ENCODE data around the gene STK39. TPM values are rescaled to one million over a fixed set of nuclear protein-coding genes. Genes with fewer than 3 reads are reported as not detected.

Gene STK39
- polyA plus RNA-seq, 2 of the 4 experiments (the other 2 are of a cell fraction), result 14.2 to 27.2 TPM

DNA sequence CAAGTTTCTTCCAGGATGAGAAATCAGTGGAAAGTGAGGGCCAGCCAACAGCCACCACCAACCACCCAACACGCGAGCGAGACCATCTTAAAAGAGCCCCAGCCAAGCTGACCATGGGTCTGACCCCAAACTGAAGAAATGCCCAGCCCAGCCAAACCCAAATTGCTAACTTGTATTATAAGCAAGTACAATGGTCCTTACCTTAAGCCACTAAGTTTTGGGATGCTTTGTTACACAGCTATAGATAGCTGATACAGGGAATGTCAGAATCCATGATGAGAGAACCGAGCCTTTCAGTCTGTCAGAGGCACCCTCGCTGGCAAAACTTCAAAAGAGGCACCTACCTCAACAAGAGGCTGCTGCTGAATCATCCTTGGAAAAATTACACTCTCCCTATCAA, 17.0 kb downstream of the STK39 start (continued):
- TF ChIP-seq PHF8 (IDR thresholded peaks at IDR 0.05; ENCODE audit: borderline replicate concordance, low read depth), result no peak

DNA sequence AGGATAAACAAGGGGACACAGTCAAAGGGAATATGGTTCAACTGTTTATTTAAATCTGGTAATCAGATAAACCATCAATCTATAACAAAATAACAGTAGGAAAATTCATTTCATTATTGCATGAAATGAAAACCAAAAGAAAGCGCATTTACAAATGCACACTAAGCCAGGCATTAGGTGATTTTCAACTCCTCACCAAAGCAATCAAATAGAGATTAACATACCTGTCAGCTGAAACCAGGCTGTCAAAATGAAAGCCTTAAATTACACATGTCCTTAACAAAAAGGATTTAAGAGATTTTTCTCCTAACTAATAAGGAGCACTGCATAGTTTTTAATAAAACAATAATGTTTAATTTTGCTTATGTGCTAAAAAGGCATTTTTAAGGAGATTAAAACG, 23.0 kb downstream of the STK39 start:
- no peak for DNase-seq (ENCODE audit: low read depth in 1 of 2, low spot score in 1 of 2)
- TF ChIP-seq MAFK (IDR thresholded peaks at IDR 0.05; ENCODE audit: partially characterized antibody) (no peak), ZSCAN20 (CRISPR knock-in tag; IDR thresholded peaks at IDR 0.05) (no peak), FOXS1 (CRISPR knock-in tag; IDR thresholded peaks at IDR 0.05) (no peak), SREBF2 (IDR thresholded peaks at IDR 0.05) (no peak), CEBPB (IDR thresholded peaks at IDR 0.05) (no peak), NPAS2 (CRISPR knock-in tag; IDR thresholded peaks at IDR 0.05; ENCODE audit: borderline replicate concordance) (no peak), HDAC2 (IDR thresholded peaks at IDR 0.05) (no peak), GATA3 (IDR thresholded peaks at IDR 0.05; ENCODE audit: borderline replicate concordance) (no peak)
- TF ChIP-seq, protein P1, sequence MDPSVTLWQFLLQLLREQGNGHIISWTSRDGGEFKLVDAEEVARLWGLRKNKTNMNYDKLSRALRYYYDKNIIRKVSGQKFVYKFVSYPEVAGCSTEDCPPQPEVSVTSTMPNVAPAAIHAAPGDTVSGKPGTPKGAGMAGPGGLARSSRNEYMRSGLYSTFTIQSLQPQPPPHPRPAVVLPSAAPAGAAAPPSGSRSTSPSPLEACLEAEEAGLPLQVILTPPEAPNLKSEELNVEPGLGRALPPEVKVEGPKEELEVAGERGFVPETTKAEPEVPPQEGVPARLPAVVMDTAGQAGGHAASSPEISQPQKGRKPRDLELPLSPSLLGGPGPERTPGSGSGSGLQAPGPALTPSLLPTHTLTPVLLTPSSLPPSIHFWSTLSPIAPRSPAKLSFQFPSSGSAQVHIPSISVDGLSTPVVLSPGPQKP (IDR thresholded peaks at IDR 0.05; ENCODE audit: low read depth, low read length), result no peak
- TF ChIP-seq, protein P2, sequence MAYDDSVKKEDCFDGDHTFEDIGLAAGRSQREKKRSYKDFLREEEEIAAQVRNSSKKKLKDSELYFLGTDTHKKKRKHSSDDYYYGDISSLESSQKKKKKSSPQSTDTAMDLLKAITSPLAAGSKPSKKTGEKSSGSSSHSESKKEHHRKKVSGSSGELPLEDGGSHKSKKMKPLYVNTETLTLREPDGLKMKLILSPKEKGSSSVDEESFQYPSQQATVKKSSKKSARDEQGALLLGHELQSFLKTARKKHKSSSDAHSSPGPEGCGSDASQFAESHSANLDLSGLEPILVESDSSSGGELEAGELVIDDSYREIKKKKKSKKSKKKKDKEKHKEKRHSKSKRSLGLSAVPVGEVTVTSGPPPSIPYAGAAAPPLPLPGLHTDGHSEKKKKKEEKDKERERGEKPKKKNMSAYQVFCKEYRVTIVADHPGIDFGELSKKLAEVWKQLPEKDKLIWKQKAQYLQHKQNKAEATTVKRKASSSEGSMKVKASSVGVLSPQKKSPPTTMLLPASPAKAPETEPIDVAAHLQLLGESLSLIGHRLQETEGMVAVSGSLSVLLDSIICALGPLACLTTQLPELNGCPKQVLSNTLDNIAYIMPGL (CRISPR knock-in tag; IDR thresholded peaks at IDR 0.05; ENCODE audit: borderline replicate concordance), result no peak
- TF ChIP-seq, protein P3, sequence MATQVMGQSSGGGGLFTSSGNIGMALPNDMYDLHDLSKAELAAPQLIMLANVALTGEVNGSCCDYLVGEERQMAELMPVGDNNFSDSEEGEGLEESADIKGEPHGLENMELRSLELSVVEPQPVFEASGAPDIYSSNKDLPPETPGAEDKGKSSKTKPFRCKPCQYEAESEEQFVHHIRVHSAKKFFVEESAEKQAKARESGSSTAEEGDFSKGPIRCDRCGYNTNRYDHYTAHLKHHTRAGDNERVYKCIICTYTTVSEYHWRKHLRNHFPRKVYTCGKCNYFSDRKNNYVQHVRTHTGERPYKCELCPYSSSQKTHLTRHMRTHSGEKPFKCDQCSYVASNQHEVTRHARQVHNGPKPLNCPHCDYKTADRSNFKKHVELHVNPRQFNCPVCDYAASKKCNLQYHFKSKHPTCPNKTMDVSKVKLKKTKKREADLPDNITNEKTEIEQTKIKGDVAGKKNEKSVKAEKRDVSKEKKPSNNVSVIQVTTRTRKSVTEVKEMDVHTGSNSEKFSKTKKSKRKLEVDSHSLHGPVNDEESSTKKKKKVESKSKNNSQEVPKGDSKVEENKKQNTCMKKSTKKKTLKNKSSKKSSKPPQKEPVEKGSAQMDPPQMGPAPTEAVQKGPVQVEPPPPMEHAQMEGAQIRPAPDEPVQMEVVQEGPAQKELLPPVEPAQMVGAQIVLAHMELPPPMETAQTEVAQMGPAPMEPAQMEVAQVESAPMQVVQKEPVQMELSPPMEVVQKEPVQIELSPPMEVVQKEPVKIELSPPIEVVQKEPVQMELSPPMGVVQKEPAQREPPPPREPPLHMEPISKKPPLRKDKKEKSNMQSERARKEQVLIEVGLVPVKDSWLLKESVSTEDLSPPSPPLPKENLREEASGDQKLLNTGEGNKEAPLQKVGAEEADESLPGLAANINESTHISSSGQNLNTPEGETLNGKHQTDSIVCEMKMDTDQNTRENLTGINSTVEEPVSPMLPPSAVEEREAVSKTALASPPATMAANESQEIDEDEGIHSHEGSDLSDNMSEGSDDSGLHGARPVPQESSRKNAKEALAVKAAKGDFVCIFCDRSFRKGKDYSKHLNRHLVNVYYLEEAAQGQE (IDR thresholded peaks at IDR 0.05), result no peak
- TF ChIP-seq, protein P4, sequence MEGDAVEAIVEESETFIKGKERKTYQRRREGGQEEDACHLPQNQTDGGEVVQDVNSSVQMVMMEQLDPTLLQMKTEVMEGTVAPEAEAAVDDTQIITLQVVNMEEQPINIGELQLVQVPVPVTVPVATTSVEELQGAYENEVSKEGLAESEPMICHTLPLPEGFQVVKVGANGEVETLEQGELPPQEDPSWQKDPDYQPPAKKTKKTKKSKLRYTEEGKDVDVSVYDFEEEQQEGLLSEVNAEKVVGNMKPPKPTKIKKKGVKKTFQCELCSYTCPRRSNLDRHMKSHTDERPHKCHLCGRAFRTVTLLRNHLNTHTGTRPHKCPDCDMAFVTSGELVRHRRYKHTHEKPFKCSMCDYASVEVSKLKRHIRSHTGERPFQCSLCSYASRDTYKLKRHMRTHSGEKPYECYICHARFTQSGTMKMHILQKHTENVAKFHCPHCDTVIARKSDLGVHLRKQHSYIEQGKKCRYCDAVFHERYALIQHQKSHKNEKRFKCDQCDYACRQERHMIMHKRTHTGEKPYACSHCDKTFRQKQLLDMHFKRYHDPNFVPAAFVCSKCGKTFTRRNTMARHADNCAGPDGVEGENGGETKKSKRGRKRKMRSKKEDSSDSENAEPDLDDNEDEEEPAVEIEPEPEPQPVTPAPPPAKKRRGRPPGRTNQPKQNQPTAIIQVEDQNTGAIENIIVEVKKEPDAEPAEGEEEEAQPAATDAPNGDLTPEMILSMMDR (IDR thresholded peaks at IDR 0.05), result no peak
- TF ChIP-seq, protein P5, sequence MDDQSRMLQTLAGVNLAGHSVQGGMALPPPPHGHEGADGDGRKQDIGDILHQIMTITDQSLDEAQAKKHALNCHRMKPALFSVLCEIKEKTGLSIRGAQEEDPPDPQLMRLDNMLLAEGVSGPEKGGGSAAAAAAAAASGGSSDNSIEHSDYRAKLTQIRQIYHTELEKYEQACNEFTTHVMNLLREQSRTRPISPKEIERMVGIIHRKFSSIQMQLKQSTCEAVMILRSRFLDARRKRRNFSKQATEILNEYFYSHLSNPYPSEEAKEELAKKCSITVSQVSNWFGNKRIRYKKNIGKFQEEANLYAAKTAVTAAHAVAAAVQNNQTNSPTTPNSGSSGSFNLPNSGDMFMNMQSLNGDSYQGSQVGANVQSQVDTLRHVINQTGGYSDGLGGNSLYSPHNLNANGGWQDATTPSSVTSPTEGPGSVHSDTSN (IDR thresholded peaks at IDR 0.05), result no peak
- Histone ChIP-seq H3K27ac (no peak overlapping the region), H3K9me3 (no peaks in the 10 kb centered on the region), H3K4me2 (no peak overlapping the region), H3K4me1 (0 out of 3 replicates have a peak, but pooled peaks cover 6% of the 10 kb centered on the region), H3K4me3 (no peak overlapping the region)
- ChIA-PET POLR2A (no interaction called here), CTCF (no interaction called here)
- ATAC-seq, result no peak
- 90% methylated on average over 2 of the region's 2 CpGs for WGBS (ENCODE audit: missing lambda C conversion rate)
- FAIRE-seq, result no peak

DNA sequence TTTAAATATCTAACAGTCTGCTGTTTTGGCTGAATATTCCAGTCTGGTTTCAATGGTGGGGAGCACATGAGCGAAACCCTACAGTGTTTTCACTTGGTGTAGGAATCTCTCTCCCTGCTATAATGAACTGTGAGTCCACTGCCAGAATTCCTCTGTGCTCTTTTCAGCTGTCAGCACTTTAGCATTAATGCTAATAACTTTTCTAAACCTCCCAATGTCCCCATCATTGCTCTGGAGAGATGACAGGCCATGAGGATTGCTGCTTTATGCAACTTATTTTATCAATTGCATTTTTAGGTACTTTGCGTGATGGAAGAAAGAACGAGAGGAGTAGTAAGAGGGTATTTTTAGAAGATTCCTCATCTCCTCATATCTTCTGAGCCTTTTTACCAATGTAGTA, 25.3 kb downstream of the STK39 start:
- CTCF ChIA-PET, result no interaction called here
- H3K4me3 ChIP-seq, result no peak overlapping the region
- no peak overlapping the region for H3K4me2 ChIP-seq
- POLR2A ChIA-PET, result no interaction called here
- H3K9me3 ChIP-seq, result no peaks in the 10 kb centered on the region
- no peak overlapping the region for H3K27ac ChIP-seq
- FAIRE-seq (no peak), ATAC-seq (no peak), DNase-seq (ENCODE audit: low read depth in 1 of 2, low spot score in 1 of 2) (no peak)
- 0 out of 3 replicates have a peak, but pooled peaks cover 6% of the 10 kb centered on the region for H3K4me1 ChIP-seq
- 95% methylated on average over 3 of the region's 3 CpGs for WGBS (ENCODE audit: missing lambda C conversion rate)
- no peak for TF ChIP-seq ZC3H11A (IDR thresholded peaks at IDR 0.05)
- no peak for TF ChIP-seq ATOH8 (CRISPR knock-in tag; IDR thresholded peaks at IDR 0.05; ENCODE audit: low read depth)
- TF ChIP-seq ZNF302 (CRISPR knock-in tag; IDR thresholded peaks at IDR 0.05), result no peak
- no peak for TF ChIP-seq NPAS2 (CRISPR knock-in tag; IDR thresholded peaks at IDR 0.05; ENCODE audit: borderline replicate concordance)
- no peak for TF ChIP-seq ZFP36 (IDR thresholded peaks at IDR 0.05; ENCODE audit: borderline replicate concordance, partially characterized antibody)
- no peak for TF ChIP-seq RNF2 (IDR thresholded peaks at IDR 0.05; ENCODE audit: borderline replicate concordance, low read depth)
- no peak for TF ChIP-seq JUNB (IDR thresholded peaks at IDR 0.05)
- TF ChIP-seq ZSCAN20 (CRISPR knock-in tag; IDR thresholded peaks at IDR 0.05), result no peak
- TF ChIP-seq, protein P2 (CRISPR knock-in tag; IDR thresholded peaks at IDR 0.05; ENCODE audit: borderline replicate concordance), result no peak
- no peak for TF ChIP-seq HOXA7 (CRISPR knock-in tag; IDR thresholded peaks at IDR 0.05)
- TF ChIP-seq TP53 (CRISPR knock-in tag; IDR thresholded peaks at IDR 0.05), result no peak

All from A549 (cell line).